Esophagus muscularis mucosa (tissue), 3 donors: Measurements from ENCODE around the gene NEXN.

ENCODE experiments used
- POLR2A ChIP-seq: fragments of 450-650 bp; IDR thresholded peaks from one replicate; pipeline ENCODE4 v1.6.1; 2017; ENCODE audit warnings: antibody characterized with exemption, moderate library complexity, mild to moderate bottlenecking, low read depth
- POLR2AphosphoS5 ChIP-seq, 2 donors: sonication (generic); formaldehyde crosslinking; IDR thresholded peaks; one replicate each; pipeline ENCODE4 v1.6.1; 2017; ENCODE audit warnings: antibody characterized with exemption in 2 of 2
- TF ChIP-seq, protein P1 (sequence below), 3 experiments: fragments of 200-600 bp in 2 of 3; fragments of 450-650 bp in 1 of 3; sonication (generic) in 2 of 3; IDR thresholded peaks; one replicate each; pipeline ENCODE4 v1.5.1; 2017 to 2019; ENCODE audit warnings: antibody characterized with exemption in 3 of 3, mild to moderate bottlenecking in 2 of 3, moderate library complexity in 1 of 3

DNA sequence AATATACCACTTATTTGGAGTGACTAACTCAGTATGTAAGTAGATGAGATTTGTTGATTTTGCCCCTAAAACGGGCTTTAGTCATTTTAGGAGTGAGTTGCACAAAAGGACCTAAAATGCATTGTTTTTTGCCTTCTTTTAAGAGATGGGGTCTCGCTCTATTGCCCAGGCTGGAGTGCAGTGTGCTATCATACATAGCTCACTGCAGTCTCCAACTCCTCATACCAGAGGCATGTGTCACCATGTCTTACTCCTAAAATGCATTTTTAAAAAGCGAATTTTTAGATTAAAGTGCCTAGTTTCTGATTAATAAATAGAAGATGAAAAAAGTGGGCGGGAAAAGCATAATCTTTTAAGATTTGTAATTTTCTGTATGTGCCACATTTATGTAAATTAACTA, 11.5 kb upstream of the NEXN start:
- TF ChIP-seq, protein P1, sequence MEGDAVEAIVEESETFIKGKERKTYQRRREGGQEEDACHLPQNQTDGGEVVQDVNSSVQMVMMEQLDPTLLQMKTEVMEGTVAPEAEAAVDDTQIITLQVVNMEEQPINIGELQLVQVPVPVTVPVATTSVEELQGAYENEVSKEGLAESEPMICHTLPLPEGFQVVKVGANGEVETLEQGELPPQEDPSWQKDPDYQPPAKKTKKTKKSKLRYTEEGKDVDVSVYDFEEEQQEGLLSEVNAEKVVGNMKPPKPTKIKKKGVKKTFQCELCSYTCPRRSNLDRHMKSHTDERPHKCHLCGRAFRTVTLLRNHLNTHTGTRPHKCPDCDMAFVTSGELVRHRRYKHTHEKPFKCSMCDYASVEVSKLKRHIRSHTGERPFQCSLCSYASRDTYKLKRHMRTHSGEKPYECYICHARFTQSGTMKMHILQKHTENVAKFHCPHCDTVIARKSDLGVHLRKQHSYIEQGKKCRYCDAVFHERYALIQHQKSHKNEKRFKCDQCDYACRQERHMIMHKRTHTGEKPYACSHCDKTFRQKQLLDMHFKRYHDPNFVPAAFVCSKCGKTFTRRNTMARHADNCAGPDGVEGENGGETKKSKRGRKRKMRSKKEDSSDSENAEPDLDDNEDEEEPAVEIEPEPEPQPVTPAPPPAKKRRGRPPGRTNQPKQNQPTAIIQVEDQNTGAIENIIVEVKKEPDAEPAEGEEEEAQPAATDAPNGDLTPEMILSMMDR (IDR thresholded peaks at IDR 0.05): no peak
- TF ChIP-seq POLR2AphosphoS5 (IDR thresholded peaks at IDR 0.05) (no peak), POLR2A (no peak)
